Measurements from ENCODE around the gene MSX1. TPM values are rescaled to one million over a fixed set of nuclear protein-coding genes. Genes with fewer than 3 reads are reported as not detected.
A peak's percentile ranks its signal among the peaks of the same experiment; 100 is the strongest.

MSX1 gene
- total RNA-seq, 2 donors from 2014 or later: 1.4 to 2.9 TPM

DNA sequence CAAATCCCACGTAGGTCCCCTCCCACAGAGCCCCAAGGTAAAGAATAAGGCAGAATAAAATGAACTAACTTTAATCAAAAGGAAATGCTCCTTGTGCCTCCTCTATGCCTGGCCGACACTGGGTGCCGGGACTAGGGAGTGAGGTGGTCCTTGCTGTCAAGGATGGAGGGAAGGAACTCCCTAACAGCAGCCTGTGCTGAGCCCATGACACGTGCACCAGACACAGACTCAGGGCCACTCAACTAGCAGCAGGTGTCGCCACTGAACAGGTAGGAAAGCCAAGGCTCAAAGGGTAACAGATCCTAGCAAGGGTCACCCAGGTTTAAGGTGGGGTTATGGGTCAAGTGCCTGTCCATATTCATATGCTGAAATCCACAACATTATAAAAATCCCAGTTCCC lies 29.2 kb downstream of the MSX1 start:
- H3K4me3 ChIP-seq: no peak overlapping the region
- peak; percentile 13 for DNase-seq (ENCODE audit: low spot score)
- no peaks in the 10 kb centered on the region for H3K4me1 ChIP-seq
- H3K36me3 ChIP-seq: no peaks in the 10 kb centered on the region
- H3K9me3 ChIP-seq: no peaks in the 10 kb centered on the region
- TF ChIP-seq, protein P1, sequence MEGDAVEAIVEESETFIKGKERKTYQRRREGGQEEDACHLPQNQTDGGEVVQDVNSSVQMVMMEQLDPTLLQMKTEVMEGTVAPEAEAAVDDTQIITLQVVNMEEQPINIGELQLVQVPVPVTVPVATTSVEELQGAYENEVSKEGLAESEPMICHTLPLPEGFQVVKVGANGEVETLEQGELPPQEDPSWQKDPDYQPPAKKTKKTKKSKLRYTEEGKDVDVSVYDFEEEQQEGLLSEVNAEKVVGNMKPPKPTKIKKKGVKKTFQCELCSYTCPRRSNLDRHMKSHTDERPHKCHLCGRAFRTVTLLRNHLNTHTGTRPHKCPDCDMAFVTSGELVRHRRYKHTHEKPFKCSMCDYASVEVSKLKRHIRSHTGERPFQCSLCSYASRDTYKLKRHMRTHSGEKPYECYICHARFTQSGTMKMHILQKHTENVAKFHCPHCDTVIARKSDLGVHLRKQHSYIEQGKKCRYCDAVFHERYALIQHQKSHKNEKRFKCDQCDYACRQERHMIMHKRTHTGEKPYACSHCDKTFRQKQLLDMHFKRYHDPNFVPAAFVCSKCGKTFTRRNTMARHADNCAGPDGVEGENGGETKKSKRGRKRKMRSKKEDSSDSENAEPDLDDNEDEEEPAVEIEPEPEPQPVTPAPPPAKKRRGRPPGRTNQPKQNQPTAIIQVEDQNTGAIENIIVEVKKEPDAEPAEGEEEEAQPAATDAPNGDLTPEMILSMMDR (IDR thresholded peaks at IDR 0.05): no peak
- no peak overlapping the region for H3K27ac ChIP-seq
- no peaks in the 10 kb centered on the region for H3K27me3 ChIP-seq

DNA sequence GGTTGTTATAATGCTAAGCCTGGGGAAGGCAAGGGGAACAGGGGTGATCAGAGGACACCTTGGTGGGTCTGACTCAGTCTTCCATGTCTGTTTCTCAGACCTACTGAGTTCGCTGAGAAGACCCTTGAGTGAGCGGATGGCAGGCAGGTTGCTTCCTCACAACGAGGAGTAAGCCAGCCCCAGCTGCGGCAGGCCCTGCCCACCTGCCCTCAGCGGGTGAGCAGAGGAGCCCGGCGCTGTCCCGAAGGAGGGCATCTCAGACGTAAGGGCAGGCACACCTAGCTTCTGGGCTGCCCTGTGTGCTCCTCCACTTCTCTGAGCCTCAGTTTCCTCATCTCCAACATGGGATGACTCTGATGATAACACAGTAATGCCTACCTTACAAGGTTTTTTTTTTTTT lies 30.3 kb downstream of the MSX1 start:
- no peaks in the 10 kb centered on the region for H3K4me1 ChIP-seq
- H3K36me3 ChIP-seq: no peaks in the 10 kb centered on the region
- H3K9me3 ChIP-seq: no peaks in the 10 kb centered on the region
- DNase-seq (ENCODE audit: low spot score): no peak
- TF ChIP-seq, protein P1 (IDR thresholded peaks at IDR 0.05): no peak
- H3K27ac ChIP-seq: no peak overlapping the region
- H3K4me3 ChIP-seq: no peak overlapping the region
- no peaks in the 10 kb centered on the region for H3K27me3 ChIP-seq

DNA sequence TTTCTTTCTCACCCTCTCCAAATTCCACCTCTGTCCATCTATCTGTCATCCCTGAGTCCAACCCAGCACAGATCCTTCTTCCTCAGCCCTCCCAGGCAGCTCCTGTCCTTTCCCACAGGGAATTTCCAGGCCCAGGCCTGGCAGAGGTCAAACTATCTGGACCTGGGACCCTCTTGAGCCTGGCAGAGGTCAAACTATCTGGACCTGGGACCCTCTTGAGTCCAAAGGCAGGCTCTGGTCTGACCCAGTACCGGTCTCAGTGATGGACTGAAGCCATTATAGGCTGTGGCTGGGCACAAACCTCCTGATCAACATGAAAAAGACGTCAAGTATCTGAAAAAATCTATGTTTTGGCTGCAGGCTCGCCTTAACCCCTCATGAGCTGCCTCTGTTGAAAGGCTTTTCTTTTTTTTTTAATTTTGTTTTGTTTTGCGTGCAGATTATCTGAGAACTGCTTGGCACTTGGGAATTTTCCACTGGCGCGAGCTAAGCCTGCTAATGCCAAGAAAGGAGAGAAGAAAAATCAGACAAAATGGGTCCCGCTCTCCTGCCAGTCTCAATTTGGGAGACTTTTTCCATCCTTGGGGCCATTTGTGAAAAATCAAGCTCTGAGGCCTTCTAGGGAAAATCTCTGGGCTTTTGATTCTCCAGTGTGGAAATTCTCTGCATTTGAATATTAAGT lies 31.2 kb downstream of the MSX1 start:
- H3K4me1 ChIP-seq: no peaks in the 10 kb centered on the region
- H3K27me3 ChIP-seq: no peaks in the 10 kb centered on the region

GRCh38 chr4:4893721-4894120 lies 34.3 kb downstream of the MSX1 start:
- Histone ChIP-seq H3K4me1 (no peaks in the 10 kb centered on the region), H3K4me3 (no peak overlapping the region), H3K27me3 (no peaks in the 10 kb centered on the region), H3K9me3 (no peaks in the 10 kb centered on the region), H3K27ac (no peak overlapping the region), H3K36me3 (no peaks in the 10 kb centered on the region)
- DNase-seq (ENCODE audit: low spot score): no peak
- TF ChIP-seq, protein P1 (IDR thresholded peaks at IDR 0.05): no peak

More for the DNA sequence above, 31.2 kb downstream of the MSX1 start:
- no peak overlapping the region for H3K4me3 ChIP-seq
- H3K27ac ChIP-seq: no peak overlapping the region
- TF ChIP-seq, protein P1 (IDR thresholded peaks at IDR 0.05): no peak
- H3K9me3 ChIP-seq: no peaks in the 10 kb centered on the region
- H3K36me3 ChIP-seq: no peaks in the 10 kb centered on the region
- DNase-seq (ENCODE audit: low spot score): no peak

DNA sequence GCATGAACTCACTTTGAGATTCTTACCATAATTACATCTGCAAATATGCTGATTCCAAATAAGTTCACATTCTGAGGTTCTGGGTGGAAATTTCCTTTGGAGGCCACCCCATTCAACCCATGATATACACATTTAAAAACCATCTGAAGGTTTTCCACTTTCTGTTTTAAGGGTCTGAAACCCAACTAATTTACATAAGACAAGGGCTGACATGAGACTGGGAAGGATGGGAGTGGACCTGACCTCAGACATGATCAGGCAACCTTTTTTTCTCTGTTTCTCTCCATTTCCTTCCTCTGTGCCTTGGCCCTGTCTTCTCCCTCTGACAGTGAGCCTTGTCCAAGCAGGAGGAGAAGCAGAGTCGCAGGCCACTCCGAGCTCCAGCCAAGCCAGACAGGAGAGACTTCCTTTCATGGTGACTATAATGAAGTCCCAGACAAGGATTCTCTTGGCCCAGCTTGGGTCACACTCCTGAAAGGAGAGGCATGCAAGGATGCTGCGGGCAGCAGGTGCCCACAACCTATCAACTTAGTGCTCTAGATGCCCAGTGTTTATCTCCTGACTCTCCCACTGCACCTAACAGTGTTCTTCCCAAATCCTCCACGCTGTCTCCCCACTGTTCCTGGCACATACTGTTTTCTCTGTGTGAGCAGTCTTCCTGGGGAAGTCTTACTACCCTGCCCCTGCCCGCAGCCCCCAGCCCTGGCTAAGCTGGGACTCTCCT lies 39.9 kb downstream of the MSX1 start:
- Histone ChIP-seq H3K27ac (no peak overlapping the region), H3K27me3 (no peaks in the 10 kb centered on the region), H3K9me3 (no peaks in the 10 kb centered on the region), H3K4me3 (no peak overlapping the region), H3K36me3 (no peaks in the 10 kb centered on the region), H3K4me1 (no peaks in the 10 kb centered on the region)
- no peak for DNase-seq (ENCODE audit: low spot score)
- TF ChIP-seq, protein P1 (IDR thresholded peaks at IDR 0.05): no peak
